IPS-NIHi11 (cell line): ENCODE results near the gene TMEM125.
A peak's percentile ranks its signal among the peaks of the same experiment; 100 is the strongest.

ENCODE experiments used
- DNase-seq: peaks from one replicate; pipeline ENCODE4 v3.0.0; 2012; ENCODE audit warnings: mixed read lengths, low spot score

TMEM125 gene

DNA sequence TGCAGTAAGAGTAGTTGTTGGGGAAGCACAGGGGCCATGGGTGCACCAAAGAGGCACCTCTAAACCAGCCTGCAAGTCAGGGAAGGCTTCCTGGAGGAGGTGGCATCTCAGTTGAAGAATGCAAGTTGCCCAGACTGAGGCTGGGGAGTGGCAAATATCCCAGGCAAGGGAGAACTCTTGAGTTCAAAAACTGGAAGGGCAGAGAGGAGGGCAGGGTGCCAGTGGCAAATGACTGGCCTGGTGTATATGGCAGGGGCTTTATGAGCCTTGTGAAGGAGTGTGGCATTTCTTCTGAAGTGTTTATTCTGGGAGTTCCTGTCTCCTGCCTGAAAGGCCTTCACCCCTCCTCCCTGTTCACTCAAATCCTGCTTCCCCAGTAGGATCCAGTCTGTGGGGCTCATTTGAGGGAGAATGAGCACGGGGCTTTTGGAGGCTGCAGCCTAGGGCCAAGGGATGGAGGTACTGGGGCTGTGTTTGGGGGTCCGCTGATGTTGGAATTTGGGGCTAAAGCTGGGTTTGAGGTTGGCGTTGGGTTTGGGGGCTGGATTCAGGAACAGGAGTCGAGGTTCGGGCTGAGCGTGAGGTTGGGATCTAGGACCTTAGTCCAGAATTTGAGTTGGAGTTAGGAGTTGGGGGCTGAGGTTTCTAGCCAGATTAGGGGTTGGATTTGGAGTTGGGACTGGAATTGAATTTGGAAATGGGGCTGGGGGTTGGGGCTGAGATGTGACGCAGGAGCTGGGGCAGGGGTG, at the start of gene TMEM125:
Gene TMEM125, plus strand, starts transcription at position 357 of the 749 bp plus-strand sequence. CDS start 2,740 bp downstream, outside the sequence.
- peak; percentile 31 for DNase-seq

DNA sequence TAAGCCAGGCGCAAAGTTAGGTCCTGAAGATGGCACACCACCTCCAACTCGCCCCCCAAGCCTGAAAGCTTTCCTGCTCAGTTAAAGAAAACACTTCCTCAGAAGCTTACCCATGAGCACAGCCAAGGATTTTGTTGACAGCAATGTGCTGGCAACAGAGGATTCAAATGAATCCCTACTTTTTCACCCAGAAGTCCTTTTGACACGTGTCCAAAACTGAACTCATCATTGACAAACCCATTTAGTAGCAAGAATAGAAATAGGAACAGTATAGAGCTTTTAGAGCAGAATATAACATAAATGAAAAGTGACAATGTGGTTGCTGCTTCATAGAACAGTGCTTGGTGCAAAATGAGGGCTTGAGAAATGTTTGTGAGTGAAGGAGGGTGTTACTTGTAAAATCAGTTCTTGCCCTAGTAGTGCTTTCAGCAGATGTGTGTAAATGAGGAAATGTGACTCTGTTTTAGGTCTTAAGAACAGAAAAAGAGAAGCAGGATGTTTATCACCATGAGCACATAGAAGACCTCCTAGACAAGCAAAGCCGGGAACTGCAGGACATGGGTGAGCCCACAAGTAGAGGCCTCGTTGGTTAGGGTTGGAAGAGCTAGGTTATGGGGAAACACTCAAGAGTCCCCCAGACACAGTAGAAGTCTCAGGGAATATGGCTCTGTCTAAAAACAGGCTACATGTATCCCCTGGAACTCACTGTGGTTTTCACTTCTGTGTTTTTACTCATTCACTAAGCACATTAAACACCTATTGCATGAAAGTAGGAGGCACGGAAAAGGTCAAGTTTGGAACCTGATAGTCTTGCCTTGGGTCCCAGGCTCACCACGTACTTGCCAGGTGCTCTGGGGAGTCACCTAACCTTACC, 48.6 kb upstream of the TMEM125 start:
- DNase-seq: no peak

DNA sequence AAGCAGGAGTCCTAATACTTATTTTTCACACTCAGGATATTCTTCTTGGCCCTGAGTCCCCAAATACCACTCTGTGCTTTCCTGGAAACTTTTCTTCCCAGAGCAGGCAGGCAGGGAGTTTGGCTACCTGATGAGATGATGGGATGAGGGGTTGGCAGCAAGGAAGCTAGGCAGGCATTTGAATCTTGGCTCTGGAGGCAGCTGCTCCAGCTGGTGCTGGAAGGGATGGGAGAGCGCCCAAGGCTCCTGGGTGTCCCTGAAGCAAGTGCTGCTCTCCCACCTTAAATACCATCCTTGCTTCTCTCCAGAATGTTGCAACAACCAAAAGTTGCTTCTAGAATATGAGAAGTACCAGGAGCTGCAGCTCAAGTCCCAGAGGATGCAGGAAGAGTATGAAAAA, 48.0 kb upstream of the TMEM125 start:
- DNase-seq: no peak

DNA sequence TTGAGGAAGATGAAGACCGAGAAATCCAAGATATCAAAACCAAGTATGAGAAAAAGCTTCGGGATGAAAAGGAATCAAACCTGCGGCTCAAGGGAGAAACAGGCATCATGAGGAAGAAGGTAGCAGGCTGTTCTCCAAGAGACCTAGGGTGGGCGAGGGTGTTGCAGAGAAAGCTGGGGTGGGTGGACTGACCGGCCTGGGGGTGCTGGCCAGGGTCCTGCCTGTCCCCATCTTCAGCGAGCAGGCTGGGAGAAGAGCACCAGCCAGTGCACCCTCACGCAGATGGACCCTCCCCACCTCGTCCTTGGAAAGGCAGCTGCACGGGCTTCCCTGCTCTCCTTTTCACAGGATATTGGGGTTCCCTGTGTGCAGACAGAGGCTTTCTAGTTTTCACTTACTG, 46.9 kb upstream of the TMEM125 start:
- no peak for DNase-seq

DNA sequence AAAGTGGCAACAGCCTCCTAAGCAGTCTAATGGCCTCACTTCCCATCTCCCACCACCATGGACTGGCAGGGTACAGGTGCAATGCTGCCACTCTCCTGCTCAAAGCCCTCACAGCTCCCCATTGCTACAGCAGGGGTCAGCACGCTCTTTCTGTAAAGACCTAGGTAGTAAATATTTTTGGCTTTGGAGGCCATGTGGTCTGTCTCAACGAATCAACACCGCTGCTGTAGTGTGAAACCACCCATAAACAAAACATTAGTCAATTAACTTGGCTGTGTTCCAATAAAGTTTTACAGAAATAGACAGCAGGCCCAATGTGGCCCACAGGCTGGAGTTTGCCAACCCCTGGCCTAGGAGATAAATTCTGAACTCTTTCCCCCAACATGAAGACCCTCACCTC, 44.6 kb upstream of the TMEM125 start:
- DNase-seq: peak; percentile 20

DNA sequence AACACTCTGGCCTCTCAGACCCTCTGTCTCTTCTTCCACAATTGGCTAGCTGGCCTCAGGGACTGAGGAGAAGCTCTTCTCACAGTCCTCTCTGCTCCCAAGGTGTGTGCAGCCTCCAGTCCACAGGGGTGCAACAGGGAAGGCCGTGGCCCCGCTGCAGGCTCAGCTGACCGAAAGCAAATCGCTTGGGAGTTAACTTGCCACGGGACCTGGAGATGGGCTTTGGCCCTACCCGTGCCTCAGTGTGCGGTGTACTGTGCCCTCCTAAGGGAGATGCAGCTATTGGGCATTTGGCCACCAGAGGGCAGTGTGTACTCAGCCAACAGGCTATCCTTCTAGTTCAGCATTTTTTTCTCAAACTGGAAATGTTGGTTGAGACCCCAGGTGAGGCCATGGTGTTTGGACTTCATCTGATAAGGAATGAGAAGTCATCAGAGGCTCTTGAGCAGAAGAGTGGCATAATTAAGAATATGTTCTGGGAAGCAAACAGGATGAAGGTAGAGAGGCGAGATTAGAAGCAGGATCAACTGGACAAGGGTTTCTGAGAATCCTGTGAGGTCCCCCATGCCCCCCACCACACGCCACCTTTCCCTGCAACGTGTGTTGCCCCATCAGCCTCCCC, 42.5 kb upstream of the TMEM125 start:
- DNase-seq: peak; percentile 89

DNA sequence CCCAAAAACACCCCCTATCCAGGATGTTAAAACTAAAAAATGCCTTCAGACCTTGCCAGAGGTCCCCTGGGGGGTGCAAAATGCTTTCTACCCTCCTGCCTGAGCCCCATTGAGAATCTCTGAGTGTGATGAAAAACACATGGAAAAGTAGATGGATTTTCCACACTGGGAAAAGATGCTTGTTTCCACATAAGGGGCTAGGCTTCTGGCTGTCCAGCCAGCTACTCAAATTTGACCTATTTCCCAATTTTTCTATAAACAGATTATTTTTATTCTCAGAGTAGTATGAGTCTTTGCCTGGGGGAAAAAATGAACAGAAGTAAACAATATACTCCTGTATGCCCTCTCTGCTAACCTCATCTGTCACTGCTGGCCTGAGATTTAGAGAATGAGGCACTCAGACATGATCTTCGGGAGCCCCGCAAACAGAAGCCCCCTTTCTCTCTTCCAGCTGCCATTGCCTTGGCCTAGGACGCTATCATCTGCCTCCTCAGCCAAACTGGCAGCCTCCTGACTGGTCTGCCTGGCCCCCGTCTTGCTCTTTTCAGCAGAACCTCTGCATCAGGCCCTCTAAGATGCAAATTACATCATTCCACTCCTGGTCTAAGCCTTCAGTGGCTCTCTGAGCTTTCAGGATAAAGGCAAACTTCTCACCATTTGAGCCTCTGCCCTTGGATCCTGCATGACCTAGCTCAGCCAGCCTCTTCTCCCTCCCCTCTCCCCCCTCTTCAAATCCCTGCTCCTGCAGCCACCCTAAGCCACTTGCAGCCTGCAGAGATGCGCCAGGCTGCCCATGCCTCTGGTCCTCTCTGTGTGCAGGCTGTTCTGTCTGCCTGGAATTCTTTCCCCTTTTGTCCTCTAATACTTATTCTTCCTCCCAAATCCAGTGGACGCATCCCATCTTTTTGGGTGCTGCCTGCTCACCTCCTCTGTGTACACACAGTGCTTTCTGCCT, 39.7 kb upstream of the TMEM125 start:
- DNase-seq: no peak

DNA sequence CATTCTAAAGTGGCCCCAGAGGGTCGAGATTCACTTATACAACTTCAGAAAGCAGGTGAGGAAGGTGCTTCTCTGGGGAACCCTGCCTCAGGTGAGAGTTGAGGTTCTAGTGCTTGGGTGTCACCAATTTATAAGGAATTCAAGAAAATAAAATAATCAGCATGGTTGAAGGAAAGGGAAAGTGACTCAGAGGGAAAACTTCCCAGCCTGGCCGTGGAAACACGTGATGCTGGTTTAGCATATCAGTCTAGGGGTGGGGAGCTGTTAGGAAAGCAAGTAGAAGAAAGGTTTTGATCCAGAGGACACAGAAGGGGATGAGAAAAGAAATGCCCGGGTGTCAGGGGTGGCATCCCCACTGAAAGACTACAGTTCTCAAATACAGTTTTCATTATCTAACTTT, 37.7 kb upstream of the TMEM125 start:
- no peak for DNase-seq

DNA sequence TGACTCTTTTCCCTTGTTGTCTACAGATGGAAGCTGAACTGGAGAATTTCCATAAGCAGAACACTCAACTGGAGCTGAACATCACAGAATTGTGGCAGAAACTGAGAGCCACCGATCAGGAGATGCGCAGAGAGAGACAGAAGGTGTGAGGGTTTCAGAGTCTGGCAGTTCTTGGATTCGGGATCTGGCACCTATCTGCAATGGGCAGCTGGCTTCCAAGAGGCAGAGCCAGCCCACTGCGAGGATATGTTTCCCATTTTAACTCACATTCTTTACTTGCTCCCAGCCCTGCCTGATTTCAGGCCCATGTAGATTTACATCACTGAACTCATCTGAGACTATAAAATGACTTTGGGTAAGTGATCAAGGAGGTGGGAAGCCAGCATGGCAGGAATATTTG, 37.3 kb upstream of the TMEM125 start:
- DNase-seq: no peak

DNA sequence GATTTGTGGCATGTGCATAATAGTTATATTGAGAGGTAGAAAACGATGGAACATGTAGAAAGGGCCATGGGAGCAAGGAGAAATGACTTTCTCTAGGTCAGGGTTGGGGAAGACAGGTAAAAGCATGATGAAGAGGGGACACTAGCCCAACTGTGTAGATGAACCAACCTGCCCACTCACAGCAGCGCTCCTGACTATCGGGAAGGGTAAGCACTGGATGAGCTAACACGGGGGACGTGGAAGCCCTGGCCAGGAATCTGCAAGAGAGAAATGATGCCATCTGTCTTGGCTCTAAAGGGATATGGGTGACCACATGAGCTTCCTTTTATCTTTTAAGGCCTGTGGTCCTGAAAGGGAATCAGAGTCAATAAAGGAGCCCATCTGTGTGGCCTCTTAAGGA, 36.2 kb upstream of the TMEM125 start:
- no peak for DNase-seq

DNA sequence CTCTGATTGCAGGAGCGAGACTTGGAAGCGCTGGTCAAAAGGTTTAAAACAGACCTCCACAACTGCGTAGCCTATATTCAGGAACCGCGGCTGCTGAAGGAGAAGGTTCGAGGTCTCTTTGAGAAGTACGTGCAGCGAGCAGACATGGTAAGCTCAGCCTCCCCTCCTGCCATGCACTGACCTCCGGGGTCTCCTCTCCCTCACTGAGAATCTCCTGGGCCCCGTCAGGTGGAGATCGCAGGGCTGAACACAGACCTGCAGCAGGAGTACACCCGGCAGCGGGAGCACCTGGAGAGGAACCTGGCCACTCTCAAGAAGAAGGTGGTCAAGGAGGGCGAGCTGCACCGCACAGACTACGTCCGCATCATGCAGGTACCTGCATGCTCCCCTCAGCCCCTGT, 35.5 kb upstream of the TMEM125 start:
- DNase-seq: no peak

DNA sequence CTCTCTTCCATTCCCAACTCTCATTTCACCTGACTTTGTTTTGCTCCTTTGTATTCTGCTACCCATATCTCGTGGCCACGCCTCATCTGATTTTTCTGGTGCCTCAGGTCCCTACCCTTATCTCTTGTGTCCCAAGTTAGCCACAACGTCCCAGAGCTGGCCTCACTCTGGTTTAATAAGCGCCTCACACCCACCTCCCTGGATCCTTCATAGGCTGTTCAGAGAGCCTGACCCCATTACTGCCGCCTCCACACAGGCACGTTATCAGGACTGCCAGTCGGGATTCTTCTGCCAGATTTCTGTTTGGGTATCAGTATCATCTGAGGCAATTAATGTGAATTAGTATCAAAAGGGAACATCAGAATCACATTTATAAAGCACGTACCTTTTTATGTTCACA, 34.7 kb upstream of the TMEM125 start:
- DNase-seq: no peak

DNA sequence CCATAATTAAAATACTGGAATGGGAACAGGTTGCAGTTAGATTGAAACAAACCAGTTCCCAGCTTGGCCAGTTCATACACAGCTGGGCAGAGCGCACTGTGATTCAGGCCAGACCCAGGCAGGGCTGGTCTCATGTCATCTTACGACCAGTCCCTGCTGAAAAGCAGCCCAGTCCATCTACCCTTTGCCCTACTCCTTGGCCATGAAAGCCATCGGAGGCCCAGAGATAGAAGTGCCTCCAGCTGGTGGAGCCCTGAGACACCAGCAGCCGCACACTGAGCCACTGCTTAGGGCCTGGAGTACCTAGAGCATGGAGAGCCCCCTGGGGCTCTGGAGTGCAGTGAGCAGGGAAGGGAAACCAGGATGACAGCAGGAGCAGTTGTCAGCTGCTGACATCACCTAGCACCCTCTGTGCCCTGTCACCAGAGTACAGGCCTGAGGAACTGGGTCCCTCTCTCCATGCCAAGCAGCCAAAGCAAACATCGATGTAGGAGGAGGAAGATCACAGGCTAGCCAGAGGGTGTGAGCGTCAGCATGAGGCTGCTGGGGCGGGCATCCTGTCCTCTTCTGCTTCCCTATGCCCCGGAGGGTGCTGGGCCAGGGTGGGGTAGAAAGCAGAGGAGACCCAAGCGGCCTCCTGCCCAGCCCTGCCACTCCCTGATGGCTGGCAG, 34.2 kb upstream of the TMEM125 start:
- DNase-seq: no peak

DNA sequence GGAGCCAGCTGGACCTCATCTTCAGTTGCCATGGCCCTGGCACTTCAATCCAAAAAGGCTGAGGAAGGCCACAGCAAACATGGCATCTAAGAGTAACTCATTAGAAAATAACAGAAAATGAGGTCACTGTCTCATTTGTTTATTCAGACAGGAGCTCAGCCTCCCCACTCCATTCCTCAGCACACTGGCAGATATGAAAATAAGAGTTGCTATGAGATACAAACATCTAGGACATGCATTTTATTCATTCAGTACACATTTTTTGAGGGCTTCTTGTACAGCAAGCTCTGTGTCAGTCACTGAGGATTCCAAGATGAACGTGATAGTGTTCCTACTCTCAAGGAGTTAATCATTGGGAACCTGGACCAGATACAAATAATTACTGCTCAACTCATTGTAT, 32.7 kb upstream of the TMEM125 start:
- no peak for DNase-seq

DNA sequence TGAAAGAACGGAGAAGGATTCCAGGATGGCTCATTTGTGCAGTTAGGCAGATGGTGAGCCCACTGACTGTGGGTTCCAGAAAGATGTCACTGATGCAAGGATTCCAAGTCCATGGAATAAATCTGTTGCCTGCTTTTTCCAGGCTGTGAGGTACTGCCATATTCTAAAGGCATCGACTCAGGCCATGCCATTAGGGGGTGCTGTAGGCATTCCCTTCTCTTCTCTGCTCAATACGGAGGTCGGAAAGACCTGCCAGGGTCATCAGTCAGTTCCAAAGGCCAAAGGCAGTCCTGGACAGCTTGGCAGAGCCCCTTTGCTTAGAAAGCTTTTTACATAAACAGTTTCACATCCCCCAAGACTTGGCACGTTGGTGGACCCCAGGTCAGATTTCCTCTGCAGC, 31.7 kb upstream of the TMEM125 start:
- DNase-seq: peak; percentile 86

DNA sequence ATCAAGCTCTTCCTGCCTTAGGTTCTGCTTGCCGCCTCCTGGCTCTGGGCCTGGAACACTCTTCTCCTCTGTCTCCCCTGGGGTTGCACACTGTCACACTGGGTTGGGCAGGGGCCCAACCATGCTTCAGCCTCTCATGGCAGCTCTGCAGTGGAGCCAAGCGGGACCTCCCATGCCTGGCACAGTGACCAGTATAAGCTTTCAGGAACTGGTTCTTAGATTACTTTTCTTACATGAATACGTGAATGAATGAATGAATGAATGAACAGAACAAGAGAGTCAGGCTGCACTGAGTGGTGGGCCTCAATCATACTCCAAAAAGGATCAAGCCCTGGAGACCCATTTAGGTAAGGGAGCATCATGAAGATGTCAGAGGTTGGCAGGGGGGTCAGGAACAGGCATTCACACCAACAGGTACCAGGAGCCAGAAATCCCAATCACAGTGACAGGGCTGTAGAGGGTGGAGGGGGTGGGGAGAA, 30.8 kb upstream of the TMEM125 start:
- DNase-seq: no peak

DNA sequence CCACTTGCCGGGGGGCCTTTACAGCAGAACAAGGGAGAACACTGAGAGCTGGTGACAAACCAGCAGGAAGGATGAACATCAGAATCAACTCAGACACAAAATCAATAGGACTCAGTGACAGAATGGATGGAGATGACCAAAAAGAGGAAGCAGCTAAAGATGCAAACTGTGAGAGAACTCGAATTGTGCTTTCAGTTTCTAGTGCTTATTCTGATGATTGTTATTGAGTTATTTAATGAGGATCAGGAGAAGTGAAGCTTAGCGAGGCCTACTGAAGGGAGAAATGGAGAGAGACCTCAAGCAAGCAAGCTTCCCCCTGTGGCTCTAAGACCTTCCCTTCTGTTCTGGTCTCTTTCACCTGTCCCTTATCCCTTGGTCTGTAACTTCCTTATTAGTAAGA, 30.3 kb upstream of the TMEM125 start:
- DNase-seq: no peak

DNA sequence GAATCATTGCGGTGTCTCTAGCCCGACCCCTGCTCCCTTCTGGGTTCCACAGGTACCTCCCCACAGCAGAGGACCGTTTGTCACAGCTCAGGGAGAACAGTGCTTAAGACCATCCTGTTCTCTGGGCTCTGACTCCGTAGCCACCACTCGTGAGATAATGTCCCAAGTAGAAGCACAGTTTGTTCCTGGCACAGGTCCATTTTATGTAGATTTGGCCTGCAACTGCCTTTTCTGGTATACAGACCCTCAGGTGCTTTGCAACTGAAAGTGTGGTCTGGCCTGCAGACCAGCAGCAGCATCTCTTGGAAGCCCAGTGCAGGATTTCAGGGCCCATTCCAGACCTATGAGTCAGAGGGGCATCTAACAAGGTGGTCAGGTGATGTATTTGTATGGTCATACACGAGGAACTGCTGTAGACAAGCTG, 28.4 kb upstream of the TMEM125 start:
- DNase-seq: peak; percentile 28

DNA sequence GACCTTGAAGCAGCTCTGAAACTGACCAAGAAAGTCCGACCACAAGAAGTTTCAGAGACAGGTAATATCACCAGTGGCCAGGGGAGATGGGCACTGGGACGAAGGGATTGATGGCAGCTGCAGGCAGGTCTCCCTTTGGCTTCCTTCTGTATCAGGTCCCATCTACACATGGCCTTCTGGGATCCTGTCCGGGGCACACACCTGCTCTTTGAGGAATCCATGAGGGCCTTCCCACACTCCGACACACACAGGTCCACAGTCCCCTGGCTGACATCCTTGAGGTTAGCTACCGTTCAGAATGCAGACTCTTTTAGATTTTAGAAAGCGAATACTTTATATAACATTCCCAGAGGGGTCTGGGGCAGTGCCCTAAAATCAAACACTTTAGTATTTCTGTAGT, 26.5 kb upstream of the TMEM125 start:
- no peak for DNase-seq

DNA sequence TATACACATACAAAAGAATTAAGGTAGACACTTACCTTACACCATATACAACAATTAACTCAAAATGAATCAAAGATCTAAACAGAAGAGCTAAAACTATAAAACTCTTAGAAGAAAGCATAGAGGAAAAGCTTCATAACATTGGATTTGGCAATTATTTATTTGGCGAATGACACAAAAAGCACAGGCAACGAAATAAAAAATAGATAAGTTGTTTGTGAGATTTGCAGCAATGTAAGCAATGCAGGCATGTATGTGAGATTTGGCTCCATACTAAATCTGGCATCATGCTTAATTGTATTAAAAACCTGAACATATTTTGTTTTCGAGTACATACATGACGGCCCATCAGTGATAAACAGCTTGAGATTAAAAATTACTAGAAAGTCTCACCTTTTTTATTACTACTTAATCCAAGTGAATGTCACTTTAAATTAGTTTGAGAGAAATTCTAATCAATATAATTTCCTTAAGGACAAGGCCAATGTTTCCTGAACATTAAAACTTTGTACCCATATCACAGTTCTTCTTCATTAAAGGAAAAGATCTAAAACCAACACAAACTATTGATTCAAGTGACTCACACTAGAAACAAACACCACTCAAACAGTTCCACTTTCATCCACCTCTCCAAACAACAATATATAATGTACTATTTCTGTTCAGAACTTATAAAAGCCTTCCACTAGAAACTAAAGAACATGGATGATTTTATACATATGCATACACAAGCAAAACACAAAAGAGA, 23.1 kb upstream of the TMEM125 start:
- DNase-seq: no peak
